ENCODE measurements around the gene IRAK3. TPM values are rescaled to one million over a fixed set of nuclear protein-coding genes. Genes with fewer than 3 reads are reported as not detected.
"Not testable (repeated sequence)": the region's sequence is repeated elsewhere in the genome, so short reads cannot be mapped to it uniquely, and the experiment has no call there.

Gene IRAK3
- total RNA-seq, 1 donor from 2014 or later: 0.81 TPM

- no peak for DNase-seq (ENCODE audit: low read depth)
- no peak overlapping the region for H3K4me3 ChIP-seq (ENCODE audit: low read depth, low read length)
- no peak for TF ChIP-seq CTCF (conservative IDR thresholded peaks at IDR 0.05; ENCODE audit: low read depth, low read length)
Observed at GRCh38 chr12:66217342-66217917, 28.4 kb downstream of the IRAK3 start.

GRCh38 chr12:66228462-66228861 is 39.4 kb downstream of the IRAK3 start:
- DNase-seq (ENCODE audit: low read depth): no peak
- TF ChIP-seq CTCF (conservative IDR thresholded peaks at IDR 0.05; ENCODE audit: low read depth, low read length): no peak
- no peak overlapping the region for H3K4me3 ChIP-seq (ENCODE audit: low read depth, low read length)

GRCh38 chr12:66232263-66232662 is 43.2 kb downstream of the IRAK3 start:
- no peak overlapping the region for H3K4me3 ChIP-seq (ENCODE audit: low read depth, low read length)
- no peak for TF ChIP-seq CTCF (conservative IDR thresholded peaks at IDR 0.05; ENCODE audit: low read depth, low read length)
- no peak for DNase-seq (ENCODE audit: low read depth)

- not testable (repeated sequence) for H3K4me3 ChIP-seq (ENCODE audit: low read depth, low read length); DNase-seq (ENCODE audit: low read depth)
Observed at GRCh38 chr12:66234037-66234693, 45.2 kb downstream of the IRAK3 start.

DNA sequence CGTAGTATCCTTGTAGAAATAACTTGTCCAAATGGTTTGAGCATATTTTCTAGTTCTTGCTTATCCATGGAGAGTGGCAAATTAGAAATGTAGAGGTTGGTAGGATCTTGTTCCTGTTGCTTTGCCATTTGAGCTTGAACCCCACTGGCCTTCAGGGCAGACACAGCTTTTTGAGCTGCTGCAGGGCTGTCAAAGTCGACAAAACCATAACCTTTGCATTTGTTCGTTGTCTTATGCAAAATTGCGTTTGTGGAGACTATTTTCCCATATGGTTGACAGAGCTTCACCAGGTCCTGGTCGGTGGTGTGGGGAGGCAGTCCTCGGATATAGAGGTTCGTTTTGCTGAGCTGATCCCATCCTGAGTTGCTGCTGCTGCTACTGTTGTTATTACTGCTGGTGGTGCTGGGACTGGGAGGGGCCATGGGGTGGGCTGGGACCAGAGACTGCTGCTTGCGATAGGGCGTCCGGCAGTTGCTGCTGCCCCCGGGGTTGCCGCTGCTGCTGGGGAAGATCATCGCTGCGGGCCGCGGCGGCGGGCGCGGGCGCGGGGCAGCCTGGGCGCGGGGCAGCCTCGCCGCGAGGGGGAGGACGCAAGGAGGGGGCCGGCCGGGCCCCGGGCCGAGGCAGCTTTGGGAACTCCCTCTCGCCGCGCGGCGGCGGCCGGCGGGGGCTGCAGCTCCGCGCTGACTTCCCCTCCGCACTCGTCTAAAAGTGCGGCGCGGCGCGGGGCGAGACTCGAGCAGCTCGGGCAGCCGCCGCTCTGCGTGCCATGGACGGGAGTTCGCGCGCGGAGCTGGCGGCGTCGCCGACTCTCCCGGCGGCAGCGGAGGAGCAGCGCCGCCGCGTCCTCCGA is 46.0 kb downstream of the IRAK3 start:
- DNase-seq (ENCODE audit: low read depth): not testable (repeated sequence)

GRCh38 chr12:66235626-66236281 is 46.7 kb downstream of the IRAK3 start:
- TF ChIP-seq CTCF (conservative IDR thresholded peaks at IDR 0.05; ENCODE audit: low read depth, low read length): no peak
- no peak for DNase-seq (ENCODE audit: low read depth)
- H3K4me3 ChIP-seq (ENCODE audit: low read depth, low read length): peak overlapping the region; percentile 49

More for the DNA sequence above, 46.0 kb downstream of the IRAK3 start:
- peak; percentile 7 for TF ChIP-seq CTCF (conservative IDR thresholded peaks at IDR 0.05; ENCODE audit: low read depth, low read length)
- H3K4me3 ChIP-seq (ENCODE audit: low read depth, low read length): peak overlapping the region; percentile 49

GRCh38 chr12:66236282-66236675 is 47.3 kb downstream of the IRAK3 start:
- H3K4me3 ChIP-seq (ENCODE audit: low read depth, low read length); DNase-seq (ENCODE audit: low read depth): not testable (repeated sequence)
